Stromal cell of bone marrow (primary cell): ENCODE results near the gene PKMYT1.

Experiments
- DNase-seq: peaks from one replicate; pipeline ENCODE4 v3.0.0-alpha.2; 2012; ENCODE audit warnings: low read depth

The PKMYT1 gene

DNA sequence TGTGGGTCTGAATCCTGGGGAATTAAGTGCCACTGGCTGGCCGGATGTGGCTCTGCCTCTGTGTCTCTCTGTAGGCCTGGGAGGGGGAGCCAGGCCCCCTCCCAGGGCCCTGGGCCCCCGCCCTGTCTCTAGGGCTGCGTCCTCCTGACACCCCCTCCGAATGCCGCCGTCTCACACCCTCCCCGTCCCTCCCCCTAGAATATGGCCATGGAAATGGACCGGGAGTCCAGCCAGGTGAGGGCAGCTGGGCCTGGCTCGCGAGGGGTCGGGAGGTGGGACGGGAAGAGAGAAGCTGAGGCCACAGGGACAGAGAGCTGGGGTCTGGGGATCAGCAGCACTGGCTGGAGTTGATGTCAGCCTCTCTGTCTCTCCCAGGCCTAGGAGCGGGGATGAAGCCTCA lies 16.1 kb upstream of the PKMYT1 start:
- no peak for DNase-seq

DNA sequence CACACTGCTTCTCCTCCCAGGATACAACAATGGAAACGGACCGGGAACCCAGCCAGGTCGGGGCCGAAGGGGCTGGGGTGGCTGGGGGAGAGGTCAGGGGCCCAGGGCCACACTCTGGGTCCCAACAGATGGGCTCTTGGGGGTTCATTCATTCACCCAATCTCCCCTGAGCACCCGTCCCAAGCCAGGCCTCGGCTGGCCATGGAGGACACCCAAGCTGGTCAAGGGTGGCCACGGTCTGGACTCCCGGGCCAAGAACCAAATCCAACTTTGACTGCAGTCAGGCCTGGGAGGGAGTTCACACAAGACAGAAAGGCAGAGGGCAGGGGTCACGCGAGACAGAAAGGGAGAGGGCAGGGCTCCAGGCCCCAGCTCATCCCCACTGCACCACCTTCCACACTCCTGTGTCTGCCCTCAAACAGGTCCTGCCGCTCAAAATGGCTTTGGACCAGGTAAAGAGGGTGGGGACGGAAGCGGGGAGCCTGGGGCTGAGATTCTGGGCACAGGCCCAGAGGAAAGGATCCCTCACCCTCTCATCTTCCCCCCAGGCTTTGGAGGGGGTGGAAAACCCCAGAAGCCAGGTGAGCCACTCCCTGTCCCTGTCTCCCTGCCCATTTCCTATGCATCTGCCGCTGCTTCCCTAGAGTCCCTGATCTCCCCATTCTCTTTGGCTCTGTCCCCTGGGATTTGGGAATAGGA lies 12.3 kb upstream of the PKMYT1 start:
- no peak for DNase-seq

DNA sequence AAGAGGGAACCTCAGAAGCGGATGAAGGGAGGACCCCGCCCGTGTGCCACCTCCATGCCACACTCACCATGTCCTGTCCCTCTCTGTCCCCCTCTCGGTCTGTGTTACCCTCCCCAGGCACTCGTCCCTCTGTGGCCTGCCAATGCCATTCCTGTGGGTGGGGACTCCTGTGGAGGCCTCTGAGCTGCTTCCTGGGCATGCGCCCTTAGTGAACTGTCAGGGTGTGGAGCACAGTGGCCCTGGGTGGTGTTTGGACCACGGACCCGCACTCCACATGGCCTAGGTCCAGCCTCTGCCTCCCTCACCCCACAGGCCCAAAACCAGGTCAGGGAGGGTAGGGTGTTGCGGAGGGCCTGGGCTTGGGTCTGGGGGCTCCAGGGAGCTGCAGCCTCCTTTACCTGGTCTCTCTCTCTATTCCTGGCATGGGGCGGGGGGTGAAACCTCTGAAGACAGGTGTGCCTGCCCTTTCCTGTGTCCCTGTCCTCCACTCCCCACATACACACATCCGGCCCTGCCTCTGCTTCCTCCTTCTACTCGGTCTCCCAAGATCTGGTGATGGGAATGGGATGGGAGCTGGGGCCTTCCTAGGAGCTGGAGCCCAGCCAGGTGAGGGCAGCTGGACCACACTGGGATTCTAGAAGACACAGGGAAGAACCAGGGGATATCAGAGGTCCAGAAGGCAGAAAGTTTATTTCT lies 11.5 kb upstream of the PKMYT1 start:
- DNase-seq: no peak

DNA sequence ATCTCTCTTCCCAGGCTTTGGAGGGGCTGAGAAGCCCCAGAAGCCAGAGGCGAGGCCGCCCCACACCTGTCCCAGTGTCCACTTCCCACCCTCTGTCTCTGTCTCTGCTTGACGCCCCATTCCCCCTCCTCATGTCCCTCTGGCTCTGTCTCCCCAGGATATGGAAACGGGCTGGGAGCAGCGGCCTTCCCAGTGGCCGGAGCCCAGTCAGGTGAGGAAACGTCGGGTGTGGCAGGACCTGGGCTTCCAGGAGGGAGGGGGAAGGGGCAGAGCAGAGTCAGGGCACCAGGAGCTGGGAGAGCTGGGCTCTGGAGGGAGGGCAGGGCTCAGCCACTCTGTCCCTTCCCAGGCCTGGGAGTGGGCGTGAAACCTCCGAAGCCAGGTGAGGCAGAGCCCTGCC lies 10.6 kb upstream of the PKMYT1 start:
- no peak for DNase-seq

DNA sequence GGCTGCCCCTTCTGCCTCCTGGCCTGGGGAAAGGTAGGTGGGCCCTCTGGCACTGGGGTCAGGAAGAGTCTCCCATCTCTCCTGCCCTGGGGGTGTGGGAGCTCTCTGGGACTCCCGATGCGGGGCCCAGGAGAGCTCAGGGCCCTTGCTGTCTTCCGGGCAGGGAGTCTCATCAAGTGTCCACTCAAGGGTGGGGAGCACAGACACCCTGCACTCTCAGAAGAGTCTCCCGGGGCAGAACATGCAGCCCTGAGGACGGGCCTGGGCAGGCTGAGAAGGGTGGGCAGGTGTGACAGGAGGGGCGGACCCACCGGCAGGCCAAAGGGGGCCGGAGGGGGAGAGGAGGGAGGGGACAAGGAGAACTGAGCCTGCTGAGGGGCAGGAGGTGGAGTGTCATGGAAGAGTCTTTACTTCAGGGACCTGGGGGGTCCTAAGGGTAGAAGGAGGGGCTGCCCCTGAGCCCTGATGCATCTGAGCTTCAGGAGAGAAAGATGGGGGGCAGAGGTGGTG lies 8.4 kb upstream of the PKMYT1 start:
- DNase-seq: no peak

DNA sequence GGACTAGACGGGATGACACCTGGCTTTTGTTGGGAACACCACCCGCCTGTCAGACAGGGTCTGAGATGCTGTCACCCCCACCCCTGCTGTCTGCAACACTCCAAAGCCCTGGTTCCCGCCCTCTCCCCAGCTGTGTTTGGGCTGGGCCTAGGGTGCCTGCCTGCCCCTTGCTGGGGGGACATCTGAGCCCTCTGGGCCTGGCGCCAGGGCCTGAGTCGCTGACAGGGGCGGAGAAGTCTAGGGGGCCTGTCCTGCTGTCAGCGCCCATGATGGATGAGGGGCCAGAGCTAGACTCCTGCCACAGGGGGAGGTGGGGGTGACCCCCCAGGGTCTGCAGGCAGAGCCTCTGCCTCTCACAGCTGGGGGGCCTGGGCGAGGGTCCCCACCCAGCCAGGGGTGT lies 7.6 kb upstream of the PKMYT1 start:
- no peak for DNase-seq

DNA sequence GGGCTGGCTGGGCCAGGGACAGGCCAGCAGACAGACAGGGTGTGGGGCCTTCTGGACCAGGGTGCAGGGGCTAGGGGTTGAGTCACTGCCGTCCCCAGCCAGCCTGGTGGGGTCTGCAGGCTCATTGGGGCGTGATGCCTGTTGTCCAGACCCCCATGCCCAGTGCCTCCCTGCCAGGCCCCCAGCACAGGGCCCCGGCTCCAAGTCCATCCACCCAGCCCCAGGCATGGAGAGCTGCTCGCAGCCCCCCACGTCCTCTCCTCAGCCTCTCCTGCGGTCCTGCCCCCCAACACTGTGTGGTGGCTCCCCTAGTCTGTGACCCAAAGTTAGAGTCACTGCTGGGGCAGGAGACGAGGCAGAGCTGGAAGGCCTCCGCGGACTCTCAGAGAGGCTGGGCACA lies 7.0 kb upstream of the PKMYT1 start:
- no peak for DNase-seq

DNA sequence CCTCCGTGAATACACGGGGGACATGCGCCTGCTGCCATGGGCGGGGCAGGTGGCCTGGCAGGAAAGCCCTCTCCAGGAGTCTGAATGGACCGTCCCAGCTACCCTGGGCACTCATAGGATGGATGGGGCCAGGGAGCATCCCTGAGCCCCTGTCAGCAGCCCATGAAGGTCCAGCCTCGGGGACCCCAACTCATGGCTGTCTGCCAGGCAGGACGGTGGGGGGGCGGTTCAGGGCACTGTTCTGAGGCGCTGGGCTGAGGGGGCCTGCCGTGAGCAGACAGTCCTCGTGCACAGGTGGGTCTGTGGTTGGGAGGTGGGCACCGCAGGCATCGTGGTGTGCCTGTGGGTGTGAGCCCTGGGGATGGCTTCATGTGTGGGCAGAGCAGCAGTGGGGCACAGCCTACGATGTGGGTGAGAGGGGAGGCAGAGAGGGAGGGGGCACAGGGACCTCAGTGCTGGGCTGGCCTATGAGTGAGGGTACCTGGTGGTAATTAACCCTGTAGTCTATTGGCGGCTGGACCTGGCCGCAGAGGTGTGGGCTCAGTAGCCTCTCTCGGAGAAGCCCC lies 6.5 kb upstream of the PKMYT1 start:
- DNase-seq: no peak

DNA sequence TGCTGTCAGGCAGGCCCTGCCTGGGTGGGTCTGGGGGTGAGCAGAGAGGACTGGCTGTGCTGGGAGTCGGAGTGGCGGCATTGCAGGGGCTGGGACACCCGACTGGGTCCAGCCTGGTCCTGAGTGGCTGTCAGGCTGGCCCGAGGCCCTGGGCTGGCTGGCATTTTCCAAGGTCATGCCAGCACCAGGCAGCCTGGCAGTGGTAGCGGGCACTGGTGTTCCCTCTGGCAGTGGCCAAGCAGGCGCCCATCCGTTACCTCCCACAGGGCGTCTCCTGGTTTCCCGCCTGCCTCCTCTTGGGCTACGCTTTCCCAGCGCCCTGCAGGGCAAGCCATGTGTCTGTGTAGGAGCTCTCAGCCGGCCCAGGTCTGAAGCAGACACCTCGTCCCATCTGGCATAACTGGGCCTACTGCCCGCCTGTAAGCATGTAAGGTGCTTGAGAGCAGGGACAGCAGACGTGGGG lies 5.7 kb upstream of the PKMYT1 start:
- DNase-seq: no peak

DNA sequence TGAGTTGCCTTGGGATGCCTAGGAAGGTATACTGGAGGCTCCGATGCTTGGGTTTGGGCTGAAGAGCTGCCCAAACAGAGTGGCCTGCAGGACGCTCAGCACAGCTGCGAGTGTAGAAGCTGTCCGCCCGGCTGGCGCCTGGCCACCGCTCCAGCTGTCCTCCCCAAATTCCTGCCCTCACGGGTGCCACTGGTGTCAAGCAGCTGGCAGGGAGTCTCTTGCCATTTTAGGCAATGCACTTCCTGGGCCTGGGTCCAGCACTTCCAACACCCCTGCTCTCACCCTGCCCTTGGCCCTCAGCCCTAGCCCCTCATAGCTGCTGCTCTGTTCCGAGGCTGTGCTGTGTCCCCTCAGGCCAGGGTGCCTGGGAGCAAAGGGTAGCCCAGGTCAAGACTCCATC lies 5.2 kb upstream of the PKMYT1 start:
- DNase-seq: no peak

DNA sequence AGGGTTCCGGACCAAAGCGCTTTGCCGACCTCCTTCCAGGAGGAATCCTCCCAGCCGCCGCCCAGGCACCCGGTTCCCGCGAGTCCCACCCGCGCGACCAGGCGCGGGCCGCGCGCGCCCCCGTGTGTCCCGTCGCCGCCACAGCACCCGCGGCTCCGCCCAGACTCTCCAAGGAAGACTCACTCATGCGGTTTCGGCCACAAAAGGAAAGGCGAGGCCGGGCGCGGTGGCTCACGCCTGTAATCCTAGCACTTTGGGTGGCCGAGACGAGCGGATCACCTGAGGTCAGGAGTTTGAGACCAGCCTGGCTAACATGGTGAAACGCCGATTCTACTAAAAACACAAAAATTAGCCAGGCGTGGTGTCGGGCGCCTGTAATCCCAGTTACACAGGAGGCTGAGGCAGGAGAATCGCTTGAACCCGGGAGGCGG lies 3.5 kb upstream of the PKMYT1 start:
- peak; percentile 65 for DNase-seq

DNA sequence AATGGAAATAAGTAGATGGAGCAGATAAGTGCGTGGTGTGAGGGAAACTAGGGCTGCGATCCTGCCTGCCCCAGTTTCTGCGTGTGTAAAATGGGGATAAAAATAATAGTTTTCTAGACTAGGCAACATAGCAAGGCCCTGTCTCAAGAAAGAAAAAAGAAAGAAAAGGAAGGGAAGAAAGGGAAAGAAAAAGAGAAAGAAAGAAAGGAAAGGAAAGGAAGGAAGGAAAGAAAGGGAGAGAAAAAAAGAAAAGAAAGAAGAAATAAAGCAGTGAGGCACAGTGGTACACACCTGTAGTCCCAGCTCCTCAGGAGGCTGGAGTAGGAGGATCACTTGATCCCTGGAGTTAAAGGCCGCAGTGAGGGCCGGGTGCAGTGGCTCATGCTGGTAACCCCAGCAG lies 2.2 kb upstream of the PKMYT1 start:
- no peak for DNase-seq

DNA sequence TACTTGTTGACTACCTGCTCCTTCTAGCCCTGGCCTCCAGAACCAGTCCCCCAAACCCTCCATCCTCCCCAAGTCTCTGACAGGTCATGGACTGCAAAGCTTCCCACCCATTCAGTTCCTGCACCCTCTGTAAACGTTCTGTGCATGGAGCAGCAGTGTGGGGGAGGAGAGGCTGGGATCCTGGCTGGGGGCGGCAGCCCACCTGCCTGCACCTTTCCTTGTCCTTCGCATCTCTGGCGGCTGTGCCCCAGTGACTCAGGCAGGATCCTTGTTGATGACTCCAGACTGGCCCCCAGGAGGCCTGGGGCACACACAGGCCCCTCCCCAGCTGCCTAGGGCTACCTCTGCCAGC lies 1.6 kb upstream of the PKMYT1 start:
- DNase-seq: no peak

DNA sequence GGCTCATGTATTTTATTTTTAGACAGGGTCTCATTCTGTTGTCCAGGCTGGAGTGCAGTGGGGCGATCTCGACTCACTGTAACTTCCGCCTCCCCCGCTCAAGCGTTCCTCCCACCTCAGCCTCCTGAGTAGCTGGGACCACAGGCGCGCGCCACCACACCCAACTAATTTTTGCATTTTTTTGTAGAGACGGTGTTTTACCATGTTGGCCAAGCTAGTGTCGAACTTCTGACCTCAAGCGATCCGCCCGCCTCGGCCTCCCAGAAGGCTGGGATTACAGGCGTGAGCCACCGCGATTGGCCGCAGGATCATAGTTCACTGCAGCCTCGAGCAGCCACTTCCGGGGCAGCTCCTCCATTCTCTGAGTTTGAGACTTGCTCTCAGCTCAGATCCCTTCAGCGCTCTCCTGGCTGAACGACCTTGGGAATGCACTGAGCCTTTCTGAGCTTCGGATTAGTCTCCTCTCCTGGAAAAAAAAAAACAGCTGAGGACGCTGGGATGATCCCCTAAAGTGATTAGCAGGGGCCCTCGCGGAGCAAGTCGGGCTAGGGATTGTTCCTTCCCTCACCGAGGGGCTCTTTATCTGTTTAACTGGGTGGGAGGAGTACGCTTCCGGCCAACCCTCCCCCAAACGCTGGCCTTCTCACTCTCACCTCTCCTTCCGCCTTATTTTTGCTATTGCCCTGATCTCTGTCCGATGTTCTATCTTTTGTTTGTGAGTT lies 1.1 kb upstream of the PKMYT1 start:
- no peak for DNase-seq

DNA sequence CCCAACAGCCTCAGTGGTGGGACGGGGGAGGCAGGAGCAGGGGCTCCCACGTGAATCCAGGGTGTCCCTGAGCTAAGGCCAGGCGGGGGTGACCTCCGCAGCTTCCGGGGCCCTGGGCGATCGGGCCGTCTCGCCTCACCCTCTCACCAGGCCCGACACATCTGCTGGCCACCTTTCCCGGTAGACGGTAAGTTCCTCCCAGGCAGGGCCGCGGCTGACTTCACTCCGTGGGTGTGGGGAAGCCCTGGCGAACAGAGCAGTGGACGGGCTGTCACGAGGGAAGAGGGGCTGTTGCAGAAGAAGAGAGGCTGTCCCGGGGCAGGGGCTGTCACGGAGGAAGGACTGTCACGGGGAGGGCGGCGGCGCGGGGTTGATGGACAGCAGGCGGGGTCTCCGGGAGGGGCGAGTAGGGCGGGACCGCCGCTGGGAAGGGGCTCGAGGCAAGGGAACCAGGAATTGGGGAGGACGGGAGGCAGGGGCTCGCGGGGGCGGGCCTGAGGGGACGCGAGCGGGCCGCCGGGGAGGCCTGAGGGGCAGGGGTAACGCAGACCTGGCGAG lies 498 bp downstream of the PKMYT1 start:
- no peak for DNase-seq

DNA sequence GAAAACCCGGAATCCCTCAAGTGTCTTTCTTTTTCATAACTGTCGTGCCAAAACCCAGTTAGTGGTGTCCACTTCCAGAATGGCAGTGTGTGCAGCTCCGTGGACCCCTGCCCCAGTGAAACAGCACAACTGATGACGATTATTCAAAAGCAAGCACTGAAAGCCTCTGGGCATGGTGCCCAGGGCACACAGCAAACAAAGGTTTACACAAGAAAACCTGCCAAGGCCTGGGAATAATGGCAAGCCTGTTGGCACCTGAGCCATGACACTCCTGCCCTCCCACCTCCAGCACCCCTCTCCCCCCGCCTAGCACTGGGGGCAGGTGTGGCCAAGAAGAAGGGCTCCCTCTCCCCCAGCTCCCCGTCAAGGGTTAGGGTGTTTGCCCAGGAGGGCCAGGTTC lies 2.8 kb downstream of the PKMYT1 start:
- DNase-seq: no peak

DNA sequence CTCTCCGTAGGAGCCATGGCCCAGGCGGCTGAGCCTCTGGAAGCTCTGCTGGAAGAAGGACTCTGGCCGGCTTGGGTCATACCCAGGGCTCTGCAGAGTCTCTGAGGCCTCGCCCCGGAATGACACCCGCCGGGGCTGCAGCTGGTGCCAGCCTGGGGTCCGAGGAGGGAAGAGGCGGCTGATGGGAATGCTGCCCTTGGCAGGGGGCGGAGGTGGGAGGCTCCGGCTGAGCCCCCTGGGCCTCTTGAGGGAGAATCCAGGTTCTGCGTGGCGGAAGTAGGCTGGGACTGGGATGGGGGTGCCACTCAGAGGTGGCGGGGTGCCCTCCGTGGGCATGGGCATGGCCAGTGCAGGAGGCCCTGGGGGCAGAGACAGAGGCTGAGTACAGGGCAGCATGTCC lies 3.6 kb downstream of the PKMYT1 start:
- DNase-seq: no peak

DNA sequence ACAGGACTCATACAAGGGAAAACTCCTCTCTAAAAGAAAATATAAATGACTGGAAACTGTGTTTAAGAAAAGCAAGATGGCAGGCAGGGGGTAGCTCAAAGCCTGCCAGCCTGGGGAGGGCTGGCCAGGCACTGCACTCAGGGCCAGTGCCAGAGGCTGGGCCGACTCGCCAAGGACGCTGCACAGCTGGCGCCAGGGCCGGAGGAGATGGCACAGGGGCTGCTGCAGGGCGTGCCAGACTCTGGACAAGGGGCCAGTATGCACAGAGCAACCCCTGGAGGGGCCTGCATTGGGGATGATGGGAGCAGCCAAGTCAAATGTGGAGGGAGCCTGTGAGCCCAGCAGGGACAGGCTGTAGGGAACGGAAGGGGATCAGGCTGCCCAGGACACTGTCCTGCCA lies 4.0 kb downstream of the PKMYT1 start:
- DNase-seq: no peak

DNA sequence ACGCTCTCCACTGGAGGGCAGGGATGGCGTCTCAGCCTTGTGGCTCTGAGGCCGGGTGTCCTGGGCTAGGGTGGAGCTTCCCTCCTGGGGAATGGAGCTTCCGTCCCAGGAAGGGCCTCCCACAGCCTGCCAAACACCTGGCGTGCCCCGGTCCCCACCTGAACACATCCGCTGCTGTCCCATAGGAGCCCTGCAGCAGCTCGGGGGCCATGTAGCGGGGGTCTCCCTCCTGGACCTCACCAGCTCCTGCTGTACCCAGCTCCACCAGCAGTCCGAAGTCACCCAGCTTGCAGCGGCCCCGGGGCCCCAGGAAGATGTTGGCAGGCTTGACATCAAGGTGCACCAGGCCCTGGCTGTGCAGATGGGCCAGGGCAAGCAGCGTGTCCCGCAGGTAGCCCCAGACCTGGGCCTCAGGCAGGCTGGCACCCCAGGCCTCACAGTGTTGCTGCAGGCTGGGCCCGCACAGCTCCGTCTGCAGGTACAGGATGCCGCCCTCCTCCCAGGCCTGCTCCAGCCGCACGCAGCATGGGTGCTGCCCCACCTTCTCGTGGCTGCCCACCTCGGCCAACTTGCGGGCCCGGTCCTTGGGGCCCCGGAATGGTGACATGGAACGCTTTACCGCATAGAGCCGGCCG lies 5.0 kb downstream of the PKMYT1 start:
- no peak for DNase-seq

DNA sequence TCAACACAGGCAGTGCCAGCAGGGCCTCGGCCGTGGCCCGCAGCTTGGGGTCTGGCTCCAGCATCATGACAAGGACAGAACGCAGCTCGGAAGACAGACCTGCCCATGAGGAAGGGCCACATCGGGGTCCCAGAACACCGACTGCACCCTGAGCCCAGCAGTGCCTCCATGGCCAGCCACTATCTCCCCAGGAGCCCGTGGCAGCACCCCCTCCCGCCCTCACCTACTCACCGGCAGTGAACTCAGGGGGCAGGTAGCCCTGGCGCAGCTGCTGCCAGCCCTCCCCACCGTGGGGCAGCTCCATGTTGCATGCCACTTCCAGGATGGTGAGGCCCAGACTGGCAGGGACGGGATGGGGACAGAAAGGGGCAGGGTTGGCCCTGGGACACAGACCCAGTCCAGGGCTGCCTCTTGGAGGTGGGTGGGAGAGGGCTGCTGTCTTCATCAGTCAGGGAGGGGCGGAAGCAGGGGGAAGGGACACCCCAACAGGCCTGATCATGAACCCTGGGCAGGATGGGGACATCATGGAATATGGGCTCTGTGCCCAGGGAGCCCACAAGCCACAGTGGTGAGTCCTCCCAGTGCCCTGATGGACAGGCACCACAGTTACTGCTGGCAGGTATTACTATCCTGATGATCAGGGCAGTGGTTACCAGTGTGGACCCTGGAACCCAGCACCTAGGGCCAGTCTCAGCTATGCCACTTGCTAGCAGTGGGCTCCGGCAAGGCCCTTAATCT lies 5.8 kb downstream of the PKMYT1 start:
- DNase-seq: no peak

DNA sequence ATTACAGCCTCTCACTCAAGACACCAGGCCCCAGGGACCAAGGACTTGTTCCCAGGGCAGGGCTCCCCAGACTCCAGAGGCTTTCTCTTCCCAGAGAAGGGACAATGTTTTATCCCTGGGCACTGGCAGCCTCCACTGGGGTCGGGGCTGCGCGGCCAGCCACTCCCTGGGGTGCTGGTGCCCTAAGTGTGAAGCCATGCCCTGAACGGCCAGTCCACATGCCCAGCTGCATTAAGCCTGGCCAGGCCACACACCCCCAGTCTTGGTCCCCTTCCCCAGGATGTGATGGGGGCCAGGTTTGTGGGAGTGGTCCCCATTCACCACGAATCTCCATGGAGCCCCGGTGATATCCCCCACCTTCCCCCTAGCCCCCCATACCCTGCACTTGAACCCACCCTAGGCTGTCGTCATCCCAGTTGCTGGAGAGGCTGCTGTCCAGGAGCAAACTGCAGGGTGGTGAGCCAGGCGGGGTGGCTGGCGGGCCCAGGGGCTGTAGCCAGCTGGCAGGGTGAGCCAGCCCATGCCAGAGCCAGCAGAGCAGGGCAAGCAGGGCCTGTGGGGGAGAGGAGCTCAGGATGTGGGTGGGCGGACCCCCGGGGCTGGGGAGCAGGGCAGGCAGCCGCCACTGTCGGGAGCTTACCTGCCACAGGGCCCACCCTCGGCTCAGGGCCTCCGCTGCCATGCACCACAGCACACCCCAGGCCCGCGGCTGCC lies 6.5 kb downstream of the PKMYT1 start:
- DNase-seq: no peak
